Epithelial cell of proximal tubule (primary cell): ENCODE data around the gene COL6A2. TPM values are rescaled to one million over a fixed set of nuclear protein-coding genes. Genes with fewer than 3 reads are reported as not detected.

ENCODE experiments used
- DNase-seq: peaks from one replicate; pipeline ENCODE4 v3.0.0-alpha.2; 2011; ENCODE audit warnings: low read depth
- H3K4me3 ChIP-seq: 2 replicates; pipeline ENCODE4 v1.5.1; 2011; ENCODE audit warnings: low read depth, mild to moderate bottlenecking, low read length
- CTCF ChIP-seq: conservative IDR thresholded peaks from 2 replicates; pipeline ENCODE4 v1.5.1; 2012; ENCODE audit warnings: low read depth, mild to moderate bottlenecking, low read length
- total RNA-seq: library from RNA; depleted of rRNA; stranded (reverse); fragments of >200 nt; gene quantifications from 2 replicates; pipeline ENCODE4 v1.2.3, GENCODE V29; 2015

Gene COL6A2
- total RNA-seq, 1 donor from 2014 or later = 138 TPM

DNA sequence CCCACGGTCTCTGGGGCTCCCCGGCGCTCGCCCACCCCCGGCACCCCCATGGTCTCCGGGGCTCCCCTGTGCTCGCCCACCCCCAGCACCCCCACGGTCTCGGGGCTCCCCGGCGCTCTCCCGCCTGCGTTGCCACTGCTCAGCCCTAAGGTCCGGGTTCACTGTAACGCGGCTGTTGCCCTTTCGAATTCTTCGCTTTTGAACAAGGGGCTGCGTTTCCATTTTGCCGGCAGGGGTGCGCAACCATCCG, 62.7 kb downstream of the COL6A2 start:
- TF ChIP-seq CTCF = no peak
- no peak overlapping the region for H3K4me3 ChIP-seq
- no peak for DNase-seq

GRCh38 chr21:46160907-46161632, 63.2 kb downstream of the COL6A2 start:
- TF ChIP-seq CTCF = no peak
- no peak overlapping the region for H3K4me3 ChIP-seq
- DNase-seq = no peak

DNA sequence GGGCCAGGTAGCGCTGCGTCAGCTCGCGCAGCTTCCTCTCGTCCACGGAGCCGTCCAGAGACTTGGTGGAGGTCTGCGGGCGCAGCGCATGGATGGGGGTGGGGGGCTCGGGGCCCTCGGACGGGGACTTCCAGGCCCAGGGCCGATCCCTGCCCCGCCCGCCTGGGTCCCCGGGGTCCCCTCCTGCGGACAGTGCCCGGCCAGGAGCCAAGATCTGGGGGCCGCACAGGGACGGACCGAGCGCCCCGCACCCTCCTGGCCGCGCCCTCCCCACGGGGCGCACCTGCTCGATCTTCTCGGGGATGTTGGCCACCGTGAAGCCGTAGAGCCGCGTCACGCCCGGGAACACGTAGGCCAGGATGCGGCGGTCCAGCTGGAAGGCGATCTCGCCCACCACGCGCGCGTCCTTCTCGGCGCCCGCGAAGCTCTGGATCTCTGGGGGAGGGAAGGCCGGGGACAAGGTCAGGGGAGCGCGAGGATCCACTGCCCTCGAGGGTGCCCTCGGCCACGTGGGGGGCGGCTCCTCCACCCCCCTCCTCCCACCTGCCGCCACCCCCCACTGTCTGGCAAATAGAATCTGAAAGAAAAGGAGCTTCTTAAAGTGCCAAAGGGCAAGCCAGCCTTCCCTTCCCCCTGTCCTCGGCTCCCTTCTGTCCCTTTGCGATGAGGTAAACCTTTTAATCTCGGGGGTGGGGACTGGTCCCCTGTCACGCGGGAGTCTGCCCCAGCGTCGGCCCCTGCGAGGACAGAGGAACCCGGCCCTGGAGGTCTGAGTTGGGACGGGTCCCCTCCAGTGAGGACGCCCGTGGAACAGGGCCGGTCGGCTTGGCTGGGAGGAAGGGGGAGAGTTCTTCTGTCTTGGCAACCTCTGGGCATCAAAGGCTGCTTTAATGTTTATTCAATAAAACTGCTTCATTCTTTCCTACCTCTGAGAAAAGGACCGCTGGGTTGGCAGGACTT, 64.0 kb downstream of the COL6A2 start:
- H3K4me3 ChIP-seq = no peak overlapping the region
- DNase-seq = no peak
- TF ChIP-seq CTCF = no peak

- no peak overlapping the region for H3K4me3 ChIP-seq
- no peak for DNase-seq
- no peak for TF ChIP-seq CTCF
Measured at GRCh38 chr21:46163380-46163779, 65.5 kb downstream of the COL6A2 start.

GRCh38 chr21:46165098-46165497, 67.2 kb downstream of the COL6A2 start:
- no peak for TF ChIP-seq CTCF
- DNase-seq = no peak

DNA sequence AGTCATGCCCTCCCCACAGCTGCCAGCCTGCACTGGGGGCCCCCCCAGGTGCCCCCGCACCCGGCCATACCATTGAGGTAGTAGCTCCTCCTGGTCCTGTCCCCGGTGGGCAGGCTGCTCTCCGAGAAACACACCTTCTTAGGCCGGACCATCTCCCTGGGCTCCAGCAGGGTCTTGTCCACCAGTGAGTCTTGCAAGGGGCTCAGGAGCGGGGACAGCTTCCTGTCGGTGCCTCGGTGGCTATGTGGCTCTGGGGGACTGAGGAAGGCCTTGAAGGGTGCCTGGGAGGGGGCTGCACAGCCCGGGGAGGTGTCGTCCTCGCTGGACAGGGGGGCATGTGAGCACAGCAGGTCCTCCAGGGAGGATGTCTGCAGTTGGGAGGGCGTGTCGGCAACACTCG, 70.3 kb downstream of the COL6A2 start:
- DNase-seq = no peak
- TF ChIP-seq CTCF = no peak
- H3K4me3 ChIP-seq = no peak overlapping the region

More at GRCh38 chr21:46165098-46165497, 67.2 kb downstream of the COL6A2 start:
- no peak overlapping the region for H3K4me3 ChIP-seq
